DND-41 (cell line): ENCODE results near the gene ADCYAP1.

Experiments
- CTCF ChIP-seq: IDR thresholded peaks from 2 replicates; pipeline ENCODE4 v1.5.1; 2012; ENCODE audit warnings: borderline replicate concordance, low read length, moderate library complexity, mild to moderate bottlenecking; ENCODE audit not compliant: poor library complexity, severe bottlenecking; ENCODE audit errors: extremely low read depth
- EZH2 ChIP-seq: IDR thresholded peaks from 3 replicates; pipeline ENCODE4 v1.6.1; 2012; ENCODE audit warnings: borderline replicate concordance, low read depth, mild to moderate bottlenecking, moderate library complexity, low read length, inconsistent platforms; ENCODE audit not compliant: severe bottlenecking

- no peak for TF ChIP-seq CTCF
- no peak for TF ChIP-seq EZH2
Observed at GRCh38 chr18:908758-909724, 4.4 kb downstream of the ADCYAP1 start.
